ENCODE data around the gene ZNF692.
A peak's percentile ranks its signal among the peaks of the same experiment; 100 is the strongest.

Gene ZNF692

GRCh38 chr1:248884632-248885295, 25.9 kb upstream of the ZNF692 start:
- no peak for TF ChIP-seq REST (IDR thresholded peaks at IDR 0.05; ENCODE audit: insufficient read depth in 1 of 2, low read depth in 2 of 2, low read length in 2 of 2)

DNA sequence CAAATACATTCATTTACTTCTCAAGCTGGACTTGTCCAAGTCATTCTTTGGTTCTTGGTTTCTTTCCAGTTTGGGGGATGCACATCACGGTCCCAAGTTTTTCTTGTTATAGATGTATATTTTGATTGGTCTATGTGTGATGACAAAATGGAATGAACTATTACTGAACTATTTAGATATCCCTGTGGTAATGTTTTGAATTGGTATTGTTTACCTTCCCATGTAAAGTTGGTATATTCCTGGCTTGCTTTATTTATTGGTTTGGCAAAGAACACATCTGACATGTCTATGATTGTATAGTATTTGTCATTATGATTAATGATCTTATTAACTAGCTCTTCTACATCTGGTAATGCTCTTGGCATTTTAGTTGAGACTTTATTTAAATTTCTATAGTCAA, 22.4 kb upstream of the ZNF692 start:
- TF ChIP-seq REST (IDR thresholded peaks at IDR 0.05; ENCODE audit: insufficient read depth in 1 of 2, low read depth in 2 of 2, low read length in 2 of 2) (no peak), POLR2AphosphoS5 (IDR thresholded peaks at IDR 0.05; ENCODE audit: low read depth, low read length) (no peak), SIN3A (IDR thresholded peaks at IDR 0.05; ENCODE audit: borderline replicate concordance, insufficient read depth, low read length) (no peak), FOXP2 (optimal IDR thresholded peaks at IDR 0.05; ENCODE audit: borderline replicate concordance, extremely low read depth, extremely low read length, insufficient read depth) (no peak), TAF1 (IDR thresholded peaks at IDR 0.05; ENCODE audit: borderline replicate concordance, insufficient read depth, low read length) (no peak)

DNA sequence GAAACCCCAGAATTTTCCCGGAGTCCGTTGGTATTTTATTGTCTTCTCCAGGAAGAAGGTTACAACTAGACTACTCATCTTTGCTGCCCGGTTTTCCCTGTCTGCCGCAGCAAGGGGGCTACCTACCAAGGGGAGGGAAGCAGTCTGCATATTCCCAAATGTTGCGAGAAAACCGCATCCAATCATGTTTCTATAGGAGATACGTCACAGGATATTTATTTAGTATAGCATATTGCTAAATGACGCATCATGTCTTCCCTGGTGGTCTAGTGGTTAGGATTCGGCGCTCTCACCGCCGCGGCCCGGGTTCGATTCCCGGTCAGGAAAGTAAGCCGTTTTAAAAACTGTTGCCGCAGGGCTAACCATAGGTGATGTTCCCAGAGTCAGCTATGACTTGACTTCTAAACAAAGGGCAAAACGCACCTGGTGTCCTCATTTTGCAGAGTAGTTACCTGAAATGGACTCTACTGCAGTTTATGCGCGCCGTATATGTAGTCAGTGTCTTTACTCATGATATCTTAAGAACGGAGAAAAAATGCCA, 15.2 kb upstream of the ZNF692 start:
- TF ChIP-seq REST (IDR thresholded peaks at IDR 0.05; ENCODE audit: insufficient read depth in 1 of 2, low read depth in 2 of 2, low read length in 2 of 2) (no peak), POLR2AphosphoS5 (IDR thresholded peaks at IDR 0.05; ENCODE audit: low read depth, low read length) (no peak), SIN3A (IDR thresholded peaks at IDR 0.05; ENCODE audit: borderline replicate concordance, insufficient read depth, low read length) (0 out of 2 replicates have a peak, but pooled peaks have one; percentile 23), FOXP2 (optimal IDR thresholded peaks at IDR 0.05; ENCODE audit: borderline replicate concordance, extremely low read depth, extremely low read length, insufficient read depth) (no peak), TAF1 (IDR thresholded peaks at IDR 0.05; ENCODE audit: borderline replicate concordance, insufficient read depth, low read length) (no peak)

DNA sequence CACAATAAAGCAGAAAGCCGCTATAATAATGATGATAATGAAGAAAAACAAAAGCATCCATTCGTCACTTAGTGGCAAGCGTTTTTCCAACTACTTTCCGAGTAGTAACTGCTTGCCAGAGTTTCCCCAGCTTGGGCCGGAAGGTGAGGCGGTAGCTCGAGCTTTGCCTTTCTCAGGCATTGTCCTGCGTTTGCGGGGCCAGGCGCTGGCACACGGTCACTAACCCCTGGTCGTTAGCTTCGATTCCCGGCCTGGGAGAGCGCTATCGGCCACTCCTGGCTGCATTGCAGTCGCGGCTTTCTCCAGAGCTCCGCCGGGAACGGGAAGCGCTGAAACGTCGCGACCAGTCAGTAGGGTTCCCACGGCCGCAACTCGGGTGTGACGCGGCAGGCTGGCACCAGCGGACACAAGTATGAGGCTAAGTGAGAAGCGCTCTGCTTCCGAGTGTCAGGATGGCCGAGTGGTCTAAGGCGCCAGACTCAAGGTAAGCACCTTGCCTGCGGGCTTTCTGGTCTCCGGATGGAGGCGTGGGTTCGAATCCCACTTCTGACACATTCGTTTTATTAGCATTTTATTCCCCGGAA, 14.6 kb upstream of the ZNF692 start:
- TF ChIP-seq REST (IDR thresholded peaks at IDR 0.05; ENCODE audit: insufficient read depth in 1 of 2, low read depth in 2 of 2, low read length in 2 of 2) (no peak), FOXP2 (optimal IDR thresholded peaks at IDR 0.05; ENCODE audit: borderline replicate concordance, extremely low read depth, extremely low read length, insufficient read depth) (peak; percentile 15)
